ENCODE measurements around the gene C6orf89. TPM values are rescaled to one million over a fixed set of nuclear protein-coding genes. Genes with fewer than 3 reads are reported as not detected.

C6orf89 gene
- polyA plus RNA-seq, 1 donor (not counting 4 experiments of a cell fraction or from before 2014, with no cell fraction given) = 29.0 TPM

DNA sequence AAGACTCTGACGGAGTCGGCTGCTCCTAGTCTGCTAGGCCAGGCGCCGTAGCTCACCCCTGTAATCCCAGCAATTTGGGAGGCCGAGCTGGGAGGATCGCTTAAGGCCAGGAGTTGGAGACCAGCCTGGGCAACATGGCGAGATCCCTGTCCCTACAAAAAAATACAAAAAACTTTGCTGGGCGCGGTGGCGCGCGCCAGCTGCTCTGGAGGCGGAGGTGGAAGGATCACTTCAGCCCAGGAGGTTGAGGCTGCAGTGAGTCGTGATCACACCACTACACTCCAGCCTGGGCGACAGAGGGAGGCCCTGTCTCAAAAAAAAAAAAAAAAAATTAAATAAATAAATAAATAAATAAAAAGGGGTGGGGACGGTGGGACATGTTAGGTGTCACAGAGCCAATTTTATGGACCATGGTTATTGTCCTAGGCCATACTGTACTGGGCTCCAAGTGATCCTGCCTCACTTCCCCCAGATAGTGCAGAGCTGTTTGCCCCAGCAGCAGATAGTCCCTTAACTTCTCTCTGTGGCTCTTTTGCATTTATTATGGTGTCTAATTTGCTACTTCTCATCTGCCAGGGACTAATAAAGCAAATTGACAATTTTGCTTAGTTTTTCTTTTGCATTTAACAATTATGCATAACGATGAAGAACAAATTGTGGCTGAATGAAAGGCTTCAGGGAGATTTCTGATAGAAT, 74.0 kb downstream of the C6orf89 start:
- H3K9me1 ChIP-seq (ENCODE audit: control insufficient read depth, extremely low read depth, insufficient read depth, low read length) = no peaks in the 10 kb centered on the region
- no peaks in the 10 kb centered on the region for H3K36me3 ChIP-seq (ENCODE audit: control insufficient read depth in 2 of 2, extremely low read depth in 1 of 2, insufficient read depth in 2 of 2, low read length in 2 of 2)
- TF ChIP-seq EZH2 (IDR thresholded peaks at IDR 0.05; ENCODE audit: low read length) = no peak
- no peak for TF ChIP-seq CTCF (optimal IDR thresholded peaks at IDR 0.05 in 1 of 3, IDR thresholded peaks at IDR 0.05 in 1 of 3, conservative IDR thresholded peaks at IDR 0.05 in 1 of 3; ENCODE audit: extremely low read depth in 1 of 3, insufficient read depth in 2 of 3, low read length in 3 of 3)
- no peak for FAIRE-seq
- no peaks in the 10 kb centered on the region for H3K79me2 ChIP-seq (ENCODE audit: control insufficient read depth, insufficient read depth, low read length)
- no peaks in the 10 kb centered on the region for H3K27me3 ChIP-seq (ENCODE audit: control insufficient read depth, extremely low read depth, insufficient read depth, low read length)
- no peak overlapping the region for H3K4me3 ChIP-seq (ENCODE audit: control insufficient read depth in 2 of 3, extremely low read depth in 1 of 3, insufficient read depth in 2 of 3, low read depth in 1 of 3, low read length in 3 of 3)
- no peak overlapping the region for H3K27ac ChIP-seq (ENCODE audit: control insufficient read depth, insufficient read depth, low read length)
- H2AFZ ChIP-seq (ENCODE audit: control insufficient read depth, low read length) = no peak overlapping the region
- H3K4me2 ChIP-seq (ENCODE audit: control insufficient read depth, extremely low read depth, insufficient read depth, low read depth, low read length) = no peak overlapping the region
- H4K20me1 ChIP-seq (ENCODE audit: control insufficient read depth, extremely low read depth, insufficient read depth, low read length) = no peaks in the 10 kb centered on the region
- DNase-seq (ENCODE audit: low read depth, low spot score) = no peak
- peaks cover 36% of the 10 kb centered on the region for H3K4me1 ChIP-seq (ENCODE audit: control insufficient read depth, extremely low read depth, insufficient read depth, low read length)
- dilution Hi-C loops (cut with MboI; ENCODE audit: extremely low pct_ligation_motif_present, low sequenced_read_pairs) = no loop called here
- H3K9ac ChIP-seq (ENCODE audit: control insufficient read depth, extremely low read depth, insufficient read depth, low read length) = no peak overlapping the region
- no peaks in the 10 kb centered on the region for H3K9me3 ChIP-seq (ENCODE audit: control insufficient read depth, low read depth, low read length)

DNA sequence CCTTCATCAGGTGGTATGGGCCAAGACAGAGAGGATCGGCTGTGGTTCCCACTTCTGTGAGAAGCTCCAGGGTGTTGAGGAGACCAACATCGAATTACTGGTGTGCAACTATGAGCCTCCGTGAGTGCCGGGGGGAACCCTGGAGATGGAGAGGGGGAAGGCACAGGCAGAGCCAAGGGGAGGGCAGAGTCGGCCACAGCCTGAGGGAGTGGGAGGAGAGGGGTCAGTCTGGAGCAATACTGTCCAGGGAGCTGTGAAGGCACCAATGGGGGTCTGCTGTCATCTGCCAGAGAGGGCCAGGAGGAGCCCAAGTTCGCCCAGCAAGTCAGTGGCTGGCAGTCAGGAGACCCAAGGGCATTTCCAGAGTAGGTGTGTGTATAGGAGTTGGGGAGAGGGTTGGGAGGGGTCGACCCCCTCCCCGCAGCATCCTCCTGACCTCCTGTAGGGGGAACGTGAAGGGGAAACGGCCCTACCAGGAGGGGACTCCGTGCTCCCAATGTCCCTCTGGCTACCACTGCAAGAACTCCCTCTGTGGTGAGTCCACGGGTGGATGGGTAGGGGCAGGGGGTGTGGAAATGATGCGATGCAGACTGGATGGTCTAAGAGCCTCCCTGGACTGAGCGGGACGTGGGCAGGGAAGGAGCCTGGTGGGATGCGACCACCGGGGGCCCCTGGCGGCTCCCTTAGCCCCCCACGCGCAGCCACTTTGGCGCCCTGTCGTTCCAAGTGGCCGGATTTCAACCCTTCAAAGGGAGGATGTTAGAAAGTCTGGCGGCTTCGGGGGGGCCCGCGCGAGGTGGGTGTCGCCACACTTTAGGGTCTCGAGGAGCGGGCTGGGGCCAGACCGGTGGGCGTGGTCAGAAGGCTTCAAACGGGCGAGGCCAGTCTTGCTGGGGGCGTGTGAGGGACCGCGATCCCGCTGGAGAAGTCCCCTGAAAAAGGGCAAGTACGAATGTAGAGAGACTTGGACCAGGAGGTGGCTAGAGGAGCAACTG, 76.0 kb downstream of the C6orf89 start:
- FAIRE-seq (no peak), DNase-seq (ENCODE audit: low read depth, low spot score) (no peak)
- dilution Hi-C loops (cut with MboI; ENCODE audit: extremely low pct_ligation_motif_present, low sequenced_read_pairs) = no loop called here
- no peaks in the 10 kb centered on the region for H3K79me2 ChIP-seq (ENCODE audit: control insufficient read depth, insufficient read depth, low read length)
- no peak overlapping the region for H3K9ac ChIP-seq (ENCODE audit: control insufficient read depth, extremely low read depth, insufficient read depth, low read length)
- TF ChIP-seq EZH2 (IDR thresholded peaks at IDR 0.05; ENCODE audit: low read length) = no peak
- no peak for TF ChIP-seq CTCF (optimal IDR thresholded peaks at IDR 0.05 in 1 of 3, IDR thresholded peaks at IDR 0.05 in 1 of 3, conservative IDR thresholded peaks at IDR 0.05 in 1 of 3; ENCODE audit: extremely low read depth in 1 of 3, insufficient read depth in 2 of 3, low read length in 3 of 3)
- no peak overlapping the region for H3K4me2 ChIP-seq (ENCODE audit: control insufficient read depth, extremely low read depth, insufficient read depth, low read depth, low read length)
- H3K4me3 ChIP-seq (ENCODE audit: control insufficient read depth in 2 of 3, extremely low read depth in 1 of 3, insufficient read depth in 2 of 3, low read depth in 1 of 3, low read length in 3 of 3) = no peak overlapping the region
- no peak overlapping the region for H2AFZ ChIP-seq (ENCODE audit: control insufficient read depth, low read length)
- peaks cover 0 to 4% of the 10 kb centered on the region in 2 experiments for H3K36me3 ChIP-seq (ENCODE audit: control insufficient read depth in 2 of 2, extremely low read depth in 1 of 2, insufficient read depth in 2 of 2, low read length in 2 of 2)
- H3K9me3 ChIP-seq (ENCODE audit: control insufficient read depth, low read depth, low read length) = no peaks in the 10 kb centered on the region
- no peaks in the 10 kb centered on the region for H3K9me1 ChIP-seq (ENCODE audit: control insufficient read depth, extremely low read depth, insufficient read depth, low read length)
- H4K20me1 ChIP-seq (ENCODE audit: control insufficient read depth, extremely low read depth, insufficient read depth, low read length) = no peaks in the 10 kb centered on the region
- no peak overlapping the region for H3K27ac ChIP-seq (ENCODE audit: control insufficient read depth, insufficient read depth, low read length)
- H3K4me1 ChIP-seq (ENCODE audit: control insufficient read depth, extremely low read depth, insufficient read depth, low read length) = peaks cover 24% of the 10 kb centered on the region
- no peaks in the 10 kb centered on the region for H3K27me3 ChIP-seq (ENCODE audit: control insufficient read depth, extremely low read depth, insufficient read depth, low read length)

Data from keratinocyte (primary cell).